ENCODE data around the gene PGP. TPM values are rescaled to one million over a fixed set of nuclear protein-coding genes. Genes with fewer than 3 reads are reported as not detected.
A peak's percentile ranks its signal among the peaks of the same experiment; 100 is the strongest.

The PGP gene
- total and polyA plus RNA-seq, 12 donors: 21.1 to 48.3 (median 27.3) TPM

- Histone ChIP-seq H3K9me3 (no peaks in the 10 kb centered on the region), H3K27me3 (no peaks in the 10 kb centered on the region), H3K27ac (peak overlapping the region in 8 of 10 donors; percentile 16 to 72 (median 46)), H3K4me1 (peaks cover 0 to 14% (median 0%) of the 10 kb centered on the region in 9 donors), H3K36me3 (peaks cover 0 to 90% (median 27%) of the 10 kb centered on the region in 9 donors), H3K4me3 (peak overlapping the region in 7 of 10 donors; percentile 3 to 40 (median 25))
- DNase-seq (no peak), ATAC-seq (peak in 6 of 8 donors; percentile 3 to 71 (median 25))
- WGBS, 2 donors: 73 to 76% methylated on average over 18 of the region's 18 CpGs
- no peak for TF ChIP-seq CTCF (IDR thresholded peaks at IDR 0.05)
- intact Hi-C loops (cut with DNase I): no loop called here
Observed at GRCh38 chr16:2170080-2170479, 44.6 kb downstream of the PGP start.

- ATAC-seq (no peak), DNase-seq (no peak)
- no peak overlapping the region for H3K4me3 ChIP-seq
- H3K27me3 ChIP-seq: no peaks in the 10 kb centered on the region
- 95% methylated on average over 18 of the region's 18 CpGs for WGBS, 2 donors
- no peak overlapping the region for H3K27ac ChIP-seq
- H3K9me3 ChIP-seq: no peaks in the 10 kb centered on the region
- peaks cover 0 to 67% (median 18%) of the 10 kb centered on the region in 9 donors for H3K36me3 ChIP-seq
- peaks cover 0 to 14% (median 0%) of the 10 kb centered on the region in 9 donors for H3K4me1 ChIP-seq
- no peak for TF ChIP-seq CTCF (IDR thresholded peaks at IDR 0.05)
- intact Hi-C loops (cut with DNase I): no loop called here
Observed at GRCh38 chr16:2167068-2167638, 47.5 kb downstream of the PGP start.

GRCh38 chr16:2166263-2167067 lies 48.2 kb downstream of the PGP start:
- WGBS, 2 donors: 93% methylated on average over 17 of the region's 17 CpGs
- H3K4me1 ChIP-seq: peaks cover 0 to 15% (median under 1%) of the 10 kb centered on the region in 9 donors
- no peak overlapping the region for H3K4me3 ChIP-seq
- H3K9me3 ChIP-seq: no peaks in the 10 kb centered on the region
- no peak for ATAC-seq
- H3K27me3 ChIP-seq: no peaks in the 10 kb centered on the region
- H3K36me3 ChIP-seq: peaks cover 0 to 60% (median 15%) of the 10 kb centered on the region in 9 donors
- intact Hi-C loops (cut with DNase I): no loop called here
- no peak for TF ChIP-seq CTCF (IDR thresholded peaks at IDR 0.05)
- no peak overlapping the region for H3K27ac ChIP-seq
- DNase-seq: no peak

GRCh38 chr16:2165861-2166260 lies 48.8 kb downstream of the PGP start:
- 94 to 95% methylated on average over 12 of the region's 12 CpGs for WGBS, 2 donors
- Histone ChIP-seq H3K4me1 (peaks cover 0 to 19% (median 7%) of the 10 kb centered on the region in 9 donors), H3K27me3 (no peaks in the 10 kb centered on the region), H3K9me3 (no peaks in the 10 kb centered on the region), H3K36me3 (peaks cover 0 to 54% (median 11%) of the 10 kb centered on the region in 9 donors), H3K4me3 (no peak overlapping the region), H3K27ac (no peak overlapping the region)
- no peak for TF ChIP-seq CTCF (IDR thresholded peaks at IDR 0.05)
- no peak for ATAC-seq
- intact Hi-C loops (cut with DNase I): no loop called here
- DNase-seq: no peak
